Measurements from ENCODE around the gene PNCK.

- no peak for TF ChIP-seq CTCF (IDR thresholded peaks at IDR 0.05)
- no peak for TF ChIP-seq EP300 (IDR thresholded peaks at IDR 0.05)
- no peak for TF ChIP-seq POLR2A (IDR thresholded peaks at IDR 0.05)
These were observed 50.1 kb downstream of the PNCK start for GRCh38 chrX:153623310-153624029.
